NCI-H526 (cell line): ENCODE measurements around the gene ADGB.
"Not testable (repeated sequence)": the region's sequence is repeated elsewhere in the genome, so short reads cannot be mapped to it uniquely, and the experiment has no call there.

Experiments used
- DNase-seq, 2 experiments: peaks; one replicate each; lab custom pipeline; 2025; lab: John Stamatoyannopoulos, UW

The ADGB gene

DNA sequence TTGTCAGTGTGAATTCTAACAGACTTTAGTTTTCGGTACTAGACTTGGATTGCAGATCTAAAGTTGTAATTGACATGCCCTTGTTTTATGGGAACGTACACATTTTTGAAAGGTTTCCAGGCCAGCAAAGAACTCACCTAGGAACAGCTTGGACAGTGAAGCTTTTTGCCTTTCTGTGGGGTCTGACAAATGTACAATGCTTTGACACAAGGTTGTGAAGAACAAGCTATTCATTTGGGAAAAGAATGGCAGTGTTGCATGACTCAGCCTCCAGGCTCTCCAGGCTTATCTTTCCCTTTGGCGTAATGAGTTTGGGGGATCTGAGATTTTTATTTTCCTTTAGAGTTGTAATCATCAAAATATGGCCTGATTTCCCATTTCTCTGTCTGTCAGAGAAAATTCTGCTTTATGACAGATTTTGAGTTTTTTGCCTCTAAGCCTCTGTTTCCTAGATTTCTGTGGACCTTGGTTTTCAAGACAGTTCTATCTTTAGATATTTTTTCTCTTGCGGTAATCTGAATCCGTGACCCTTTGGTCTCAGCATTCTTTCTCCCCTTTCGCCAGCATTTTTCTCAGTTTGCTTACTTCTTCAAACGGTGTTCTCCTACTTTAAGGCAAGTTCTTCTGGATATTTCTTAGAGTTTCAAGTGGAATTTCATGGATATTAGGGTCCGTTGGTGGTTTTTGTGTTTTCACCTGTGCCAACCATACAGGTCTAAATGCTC is 221.0 kb downstream of the ADGB start:
- DNase-seq: no peak

DNA sequence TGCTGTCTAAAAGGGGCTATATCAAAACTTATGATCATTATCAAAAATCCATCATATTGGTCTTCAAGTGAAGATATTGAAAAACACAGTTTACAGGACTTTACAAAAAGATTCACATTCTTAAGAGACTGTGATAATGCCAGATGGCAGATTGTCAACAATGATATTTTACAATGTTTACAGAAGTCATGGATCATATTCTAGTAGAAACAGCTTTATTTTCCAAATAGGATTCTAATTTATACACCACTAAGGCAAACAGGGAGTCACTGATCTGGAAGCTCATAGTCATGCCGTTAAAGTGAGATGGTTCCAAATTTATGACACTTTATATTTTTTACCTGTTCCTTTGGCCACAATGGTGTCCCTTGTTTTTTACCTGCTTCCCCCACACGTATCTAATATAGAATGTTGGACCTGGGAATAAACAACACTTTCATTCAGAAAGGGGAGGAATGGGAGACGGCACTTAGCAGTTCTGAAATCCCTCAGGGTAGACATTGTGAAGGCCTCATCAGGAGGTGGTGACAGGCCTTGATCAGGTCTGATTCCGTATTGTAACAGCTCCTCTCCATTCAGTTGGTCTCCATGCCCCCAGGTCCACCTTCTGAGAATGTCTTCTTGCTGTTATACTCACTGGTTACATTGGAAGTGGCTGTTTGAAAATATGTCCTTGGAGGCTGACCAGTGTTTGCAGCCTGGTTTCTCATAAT is 228.6 kb downstream of the ADGB start:
- DNase-seq: no peak

DNA sequence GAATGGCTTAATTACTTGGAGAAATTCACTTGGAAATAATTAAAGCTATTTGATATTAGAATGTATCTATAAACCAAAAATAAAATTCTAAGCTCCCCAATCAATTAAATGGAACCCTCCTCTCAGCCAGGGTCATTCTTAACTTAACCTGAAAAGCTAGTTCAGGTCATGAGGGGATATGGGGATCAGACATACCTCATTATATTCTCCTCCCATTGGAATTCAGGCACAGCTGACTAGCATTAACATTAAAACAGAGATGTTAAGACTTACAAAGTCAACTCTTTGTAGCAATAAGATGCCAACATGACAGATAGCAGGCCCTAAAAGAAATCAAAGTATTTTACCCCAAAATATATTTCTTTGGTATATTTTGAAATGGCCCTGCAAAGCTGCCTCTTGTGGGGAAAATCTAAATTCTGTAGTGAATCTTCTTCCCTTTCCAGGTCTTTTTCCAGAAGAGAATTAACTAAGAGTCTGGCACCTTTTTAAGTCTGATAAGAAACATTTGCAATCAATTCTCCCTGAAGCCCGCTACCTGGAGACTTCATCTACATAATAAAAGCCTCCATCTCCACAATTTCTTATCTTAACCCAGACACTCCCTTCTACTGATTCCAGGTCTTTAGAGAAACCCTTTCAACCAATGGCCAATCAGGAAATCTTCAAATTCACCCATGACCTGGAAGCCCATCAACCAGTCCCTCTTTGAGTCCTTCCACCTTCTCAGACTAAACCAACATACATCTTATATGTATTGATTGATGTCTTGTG is 231.2 kb downstream of the ADGB start:
- no peak for DNase-seq

DNA sequence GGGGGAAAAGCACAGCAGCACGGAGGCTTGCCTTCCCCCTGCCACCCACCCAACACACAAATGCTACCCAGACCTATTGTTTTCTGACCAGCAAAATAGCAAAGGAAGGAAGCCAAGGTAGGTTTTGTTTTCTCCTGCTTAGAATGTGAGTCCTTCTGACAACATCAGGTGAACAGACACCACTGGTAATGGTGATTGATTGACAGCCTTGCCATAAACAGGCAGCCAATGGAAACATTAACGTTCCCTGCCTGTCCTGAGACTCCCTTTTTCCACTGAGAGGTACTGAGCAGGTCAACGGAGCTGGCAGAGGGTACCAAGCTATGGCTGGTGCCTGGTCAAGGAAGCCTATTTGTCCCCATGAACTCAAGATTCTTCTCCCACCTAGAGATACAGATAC is 234.4 kb downstream of the ADGB start:
- no peak for DNase-seq

DNA sequence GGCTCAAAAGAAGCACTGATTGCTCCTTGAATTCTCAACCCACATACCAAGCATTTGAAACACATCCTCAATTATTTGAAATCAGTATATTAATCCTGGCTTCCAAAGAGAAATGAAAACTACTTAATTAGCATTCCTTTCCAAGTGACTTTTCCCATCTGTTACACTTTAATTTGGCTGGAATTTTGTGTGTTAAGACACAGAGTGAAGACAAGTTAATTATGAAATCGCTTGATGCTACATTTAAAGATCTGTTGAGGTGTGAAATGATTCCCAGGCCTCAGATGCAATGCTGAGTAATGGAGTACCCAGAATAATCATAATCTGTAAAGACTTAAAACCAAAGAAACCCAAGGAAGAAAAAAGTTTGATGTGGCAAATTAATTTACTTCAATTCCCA is 241.4 kb downstream of the ADGB start:
- no peak for DNase-seq

DNA sequence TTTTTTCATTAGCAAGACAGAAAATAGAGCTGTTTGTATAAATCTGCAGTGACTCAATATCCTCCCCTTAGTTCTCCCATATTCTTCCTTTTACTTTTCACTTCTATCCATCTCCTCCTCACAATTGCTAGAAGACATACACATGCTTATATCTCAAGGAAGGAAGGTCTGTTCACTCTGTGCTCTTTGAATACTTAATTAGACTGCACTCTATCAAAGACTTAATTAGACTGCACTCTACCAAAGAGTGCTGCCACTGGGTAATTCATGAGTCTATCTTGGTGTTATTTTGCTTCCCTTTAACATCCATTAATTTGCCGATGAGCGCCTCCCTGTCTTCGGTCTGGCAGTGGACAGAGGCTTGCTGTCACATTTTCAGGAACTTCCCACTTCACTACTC is 241.9 kb downstream of the ADGB start:
- DNase-seq: no peak

DNA sequence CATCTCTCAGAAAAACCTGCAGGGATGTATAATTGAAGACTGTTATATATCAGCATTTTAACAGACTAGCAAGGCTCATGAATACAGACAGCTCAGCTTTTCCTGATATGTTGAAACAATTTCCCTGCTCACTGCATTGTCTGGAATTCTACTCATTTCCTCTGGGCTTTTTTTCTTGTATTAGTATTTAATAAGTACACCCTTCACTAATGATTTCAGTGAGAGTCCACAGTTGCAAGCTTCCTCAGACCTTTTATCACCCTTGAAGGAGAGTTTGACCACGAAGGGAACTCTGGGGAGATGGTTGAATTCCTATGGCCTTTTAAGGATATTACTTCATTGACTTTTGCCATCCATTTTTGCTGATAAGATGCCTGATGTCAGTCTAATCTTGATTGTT is 248.7 kb downstream of the ADGB start:
- DNase-seq: no peak

DNA sequence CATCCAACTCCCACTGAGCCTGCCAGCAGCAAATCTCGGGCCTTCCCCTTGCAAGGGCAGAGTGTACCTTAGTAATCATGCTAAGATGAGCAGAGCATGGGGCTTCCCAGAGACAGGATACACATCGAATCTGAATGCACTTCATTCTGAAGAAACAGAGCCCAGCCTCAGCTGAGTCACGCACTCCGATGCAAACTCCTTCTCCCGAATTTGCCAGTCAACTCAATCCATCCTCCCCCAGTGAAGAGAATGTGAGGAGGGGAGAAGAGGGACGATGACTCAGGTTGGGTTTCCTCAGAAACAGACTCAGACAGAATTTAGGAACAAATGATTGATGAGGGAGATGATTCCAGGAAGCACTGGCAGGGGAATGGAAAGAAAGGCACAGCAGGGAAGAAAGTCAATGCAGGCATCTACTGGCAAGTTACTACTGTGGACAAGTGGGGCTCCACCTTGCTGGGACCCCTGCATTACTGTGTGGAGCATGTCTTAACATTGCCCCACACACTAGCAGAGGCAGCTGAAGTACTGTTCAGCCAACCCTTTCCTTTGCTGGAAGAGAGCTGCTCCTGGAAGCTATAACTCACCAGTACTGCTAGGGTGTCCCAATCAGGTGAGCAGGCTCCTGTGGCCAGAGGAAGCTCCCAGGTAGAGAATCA is 251.6 kb downstream of the ADGB start:
- no peak for DNase-seq

DNA sequence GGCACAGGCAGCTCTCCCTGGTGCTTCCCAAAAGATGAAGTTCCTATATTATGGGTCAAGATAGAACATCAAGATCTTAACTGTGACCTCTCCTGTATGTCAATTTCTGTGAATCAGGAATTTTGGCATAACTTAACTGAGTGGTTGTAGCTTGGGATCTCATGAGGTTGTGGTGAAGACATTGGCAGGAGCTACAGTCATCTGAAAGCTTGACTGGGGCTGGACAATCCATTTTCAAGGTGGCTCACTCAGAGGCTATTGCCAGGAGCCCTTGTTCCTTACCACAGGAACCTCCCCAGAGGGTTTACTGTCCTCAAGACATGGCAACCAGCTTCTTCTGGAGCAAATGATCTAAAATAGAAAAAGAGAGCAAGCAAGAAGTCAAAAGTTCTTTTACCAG is 252.2 kb downstream of the ADGB start:
- no peak for DNase-seq

DNA sequence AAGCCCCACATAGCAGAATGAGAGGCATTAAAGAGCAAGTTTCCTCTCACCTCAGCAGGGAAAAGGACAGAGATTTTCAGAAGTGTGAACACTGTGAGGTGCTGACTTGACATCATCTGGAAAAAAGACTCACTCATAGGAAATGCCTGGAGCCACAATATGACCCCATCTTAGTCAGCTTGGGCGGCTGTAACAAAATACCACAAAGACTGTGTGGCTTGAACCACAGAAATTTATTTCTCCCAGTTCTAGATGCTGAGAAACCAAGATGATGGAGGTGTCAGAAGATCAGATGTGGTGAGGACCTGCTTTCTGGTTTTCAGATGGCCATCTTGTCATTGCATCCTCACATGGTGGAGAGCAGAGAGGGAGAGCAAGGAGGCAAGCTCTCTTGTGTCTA is 253.1 kb downstream of the ADGB start:
- no peak for DNase-seq

DNA sequence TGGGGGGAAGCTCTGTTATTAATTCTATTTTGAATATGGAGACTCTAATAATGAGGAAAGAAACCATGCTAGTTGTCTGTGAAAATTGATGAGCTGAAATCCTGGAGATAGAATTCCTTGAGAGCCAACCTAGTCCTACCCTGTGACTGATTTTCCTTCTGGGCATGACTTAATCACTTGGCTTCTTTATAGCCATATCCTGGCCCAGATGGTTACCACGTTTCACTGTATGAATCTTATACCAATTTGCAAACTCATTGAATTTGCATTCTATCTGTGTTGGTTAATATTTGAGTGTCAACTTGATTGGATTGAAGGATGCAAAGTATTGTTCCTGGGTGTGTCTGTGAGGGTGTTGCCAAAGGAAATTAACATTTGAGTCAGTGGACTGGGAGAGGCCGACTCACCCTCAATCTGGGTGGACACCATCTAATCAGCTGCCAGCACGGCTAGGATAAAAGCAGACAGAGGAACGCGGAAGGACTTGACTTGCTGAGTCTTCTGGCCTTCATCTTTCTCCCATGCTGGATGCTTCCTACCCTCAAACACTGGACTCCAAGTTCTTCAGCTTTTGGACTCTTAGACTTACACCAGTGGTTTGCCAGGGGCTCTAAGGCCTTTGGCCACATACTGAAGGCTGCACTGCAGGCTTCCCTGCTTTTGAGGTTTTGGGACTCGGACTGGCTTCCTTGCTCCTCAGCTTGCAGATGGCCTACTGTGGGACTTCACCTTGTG is 255.9 kb downstream of the ADGB start:
- not testable (repeated sequence) for DNase-seq

DNA sequence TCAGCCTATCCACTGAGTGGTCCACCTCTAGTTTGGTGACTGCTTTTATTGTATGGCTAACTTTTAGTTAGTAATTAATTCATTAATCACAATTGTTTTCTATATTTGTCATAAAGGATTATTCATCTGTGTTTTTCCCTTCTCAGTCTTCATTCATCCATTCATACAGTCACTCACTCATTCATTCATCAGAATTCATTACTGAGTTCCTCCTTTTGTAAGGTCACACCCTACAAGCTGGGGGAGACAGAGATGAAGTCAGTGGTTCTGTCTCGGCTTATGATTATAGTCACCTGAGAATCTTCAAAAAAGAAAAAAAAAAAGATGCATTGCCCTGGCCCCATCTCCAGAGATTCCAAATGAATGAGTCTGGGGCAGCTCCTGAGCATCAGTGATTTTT is 257.1 kb downstream of the ADGB start:
- DNase-seq: no peak

DNA sequence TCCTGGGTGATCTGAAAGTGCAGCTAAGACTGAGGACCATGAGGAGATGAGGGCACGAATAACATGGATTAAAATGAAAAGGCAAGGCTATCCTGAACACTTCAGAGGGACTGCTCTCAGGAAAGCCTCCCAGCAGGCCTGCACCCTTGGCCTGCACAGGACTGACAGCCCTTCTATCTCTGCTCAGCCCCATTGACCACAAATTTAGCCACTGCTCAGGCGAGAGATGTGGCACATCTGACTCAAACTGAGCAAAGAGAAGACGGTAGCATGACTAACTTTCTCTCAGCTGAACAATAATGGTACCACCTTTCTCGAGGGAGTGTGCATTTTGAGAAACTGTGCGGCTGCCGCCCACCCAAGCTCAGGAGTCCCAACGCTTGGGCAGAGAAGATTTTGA is 257.5 kb downstream of the ADGB start:
- no peak for DNase-seq

DNA sequence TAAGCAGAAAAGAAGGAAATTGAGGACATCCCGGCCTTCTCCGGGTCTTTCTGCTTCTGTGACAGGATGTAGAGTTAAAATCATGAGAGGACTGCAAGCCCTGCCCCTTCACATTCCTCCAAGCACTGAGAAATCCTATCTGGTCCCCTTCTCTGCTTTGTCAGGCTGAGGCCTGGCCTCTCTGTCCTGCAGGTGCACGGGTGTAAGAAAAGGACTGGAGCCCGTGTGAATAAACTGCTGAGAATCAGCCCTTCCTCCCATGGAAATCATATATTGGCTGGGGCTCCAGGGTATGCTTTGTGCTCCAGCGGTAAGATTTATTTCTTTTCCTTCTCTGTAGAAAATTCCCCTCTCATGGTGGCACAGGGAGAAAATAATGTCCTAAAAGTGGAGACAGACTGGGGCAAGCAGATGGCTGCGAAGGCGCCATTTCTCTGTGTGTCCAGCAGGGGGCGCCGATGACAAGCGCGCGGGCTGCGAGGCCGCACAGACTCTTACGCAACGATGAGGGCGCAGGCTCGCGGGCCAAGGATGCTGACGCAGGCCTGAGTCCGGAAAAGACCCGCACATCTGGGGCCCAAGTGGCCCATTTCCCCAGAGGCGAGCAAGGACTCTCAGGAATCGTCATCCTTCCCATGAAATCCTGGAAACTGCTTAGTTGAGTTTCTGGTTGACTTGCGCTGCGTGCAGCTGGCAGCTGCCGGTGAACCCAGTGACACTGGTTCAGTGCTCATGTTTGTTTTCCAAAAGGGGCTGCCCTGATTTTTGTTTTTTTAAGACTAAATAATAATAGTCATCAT is 258.6 kb downstream of the ADGB start:
- DNase-seq: peak; percentile 29 to 80

DNA sequence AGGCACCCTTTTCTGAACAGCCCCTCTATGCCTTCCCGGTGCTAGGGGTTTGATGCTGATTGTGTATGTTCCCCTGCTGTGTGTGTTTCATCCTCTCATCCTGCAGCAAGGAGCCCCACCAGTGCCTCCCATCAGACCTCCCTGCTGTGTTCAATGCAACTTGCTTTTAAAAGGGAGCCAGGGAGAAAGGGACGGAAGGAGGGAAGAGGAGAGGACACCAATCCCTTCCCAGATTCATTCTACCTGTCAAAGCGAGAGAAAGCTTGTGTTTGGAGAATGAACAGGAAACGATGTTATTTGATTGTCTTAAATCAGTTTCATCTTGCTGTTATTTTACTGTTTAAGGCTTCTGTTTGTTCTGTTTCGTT is 259.2 kb downstream of the ADGB start:
- peak in 1 of 2 experiments; percentile 49 for DNase-seq

DNA sequence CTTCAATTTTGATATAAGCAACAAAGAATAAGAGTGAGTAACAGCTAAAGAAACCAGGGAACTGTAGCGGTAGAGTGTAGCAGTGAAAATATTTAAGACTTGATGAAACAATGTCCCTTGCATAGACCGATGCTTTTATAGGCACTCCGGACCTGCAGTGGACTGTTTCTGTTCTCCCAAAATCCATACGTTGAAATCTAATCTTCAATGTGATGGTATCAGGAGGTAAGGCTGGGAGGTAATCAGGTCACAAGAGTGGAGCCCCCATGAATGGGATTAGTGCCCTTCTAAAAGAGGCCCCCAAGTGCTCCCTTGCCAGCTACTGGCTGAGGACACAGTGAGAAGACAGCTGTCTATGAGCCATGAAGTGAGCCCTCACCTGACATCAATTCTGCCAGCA is 260.4 kb downstream of the ADGB start:
- no peak for DNase-seq

DNA sequence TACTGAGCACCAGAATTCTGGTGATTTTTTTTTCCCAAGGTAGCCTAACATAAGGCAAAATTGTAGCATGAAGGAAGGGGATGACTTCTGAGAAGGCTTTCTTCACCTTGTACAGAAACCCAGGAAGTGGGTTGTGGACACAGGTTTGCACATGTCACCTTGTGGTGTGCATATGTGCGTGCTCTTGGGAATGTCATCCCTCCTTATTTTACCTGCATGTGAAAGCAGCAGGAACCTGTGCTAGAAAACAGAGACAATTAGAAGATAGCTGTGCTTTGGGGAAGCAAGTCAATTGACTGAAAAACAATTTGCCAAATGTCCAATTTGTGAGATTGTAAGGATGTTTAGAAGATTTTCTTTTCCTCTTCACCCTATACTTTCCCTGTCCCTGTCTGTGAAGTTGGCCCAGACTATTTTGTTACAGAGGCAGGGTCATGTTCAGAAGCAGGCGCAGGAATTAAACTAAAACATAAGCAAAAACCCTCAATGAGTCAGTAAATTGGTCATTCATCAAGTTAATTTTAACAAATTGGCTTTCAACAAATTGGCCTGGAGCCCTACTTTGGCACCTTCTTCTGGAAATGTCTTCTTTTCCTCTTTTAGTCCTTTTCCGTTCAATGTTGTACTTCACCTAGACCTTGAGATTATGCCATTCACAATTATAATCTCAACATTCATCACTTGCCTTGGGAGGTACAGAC is 261.2 kb downstream of the ADGB start:
- no peak for DNase-seq

DNA sequence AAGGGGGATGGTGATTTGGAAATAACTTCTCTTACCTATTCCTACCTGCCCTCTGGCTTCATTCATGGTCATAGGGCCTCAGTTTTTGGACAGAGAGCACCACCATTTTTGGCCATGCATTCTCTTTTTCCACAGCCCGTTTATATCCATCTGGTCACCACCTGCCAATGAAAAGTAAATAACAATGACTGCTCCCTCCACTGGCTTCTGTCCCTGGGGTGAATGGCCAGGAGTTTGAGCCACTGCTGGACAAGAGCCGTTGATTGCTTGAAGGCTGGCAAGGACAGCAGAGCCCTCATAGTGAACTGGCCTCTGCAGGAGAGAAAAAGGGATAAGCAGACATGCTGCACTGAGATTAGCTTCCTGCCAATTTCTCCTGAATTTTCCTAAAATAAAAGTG is 261.8 kb downstream of the ADGB start:
- DNase-seq: no peak

DNA sequence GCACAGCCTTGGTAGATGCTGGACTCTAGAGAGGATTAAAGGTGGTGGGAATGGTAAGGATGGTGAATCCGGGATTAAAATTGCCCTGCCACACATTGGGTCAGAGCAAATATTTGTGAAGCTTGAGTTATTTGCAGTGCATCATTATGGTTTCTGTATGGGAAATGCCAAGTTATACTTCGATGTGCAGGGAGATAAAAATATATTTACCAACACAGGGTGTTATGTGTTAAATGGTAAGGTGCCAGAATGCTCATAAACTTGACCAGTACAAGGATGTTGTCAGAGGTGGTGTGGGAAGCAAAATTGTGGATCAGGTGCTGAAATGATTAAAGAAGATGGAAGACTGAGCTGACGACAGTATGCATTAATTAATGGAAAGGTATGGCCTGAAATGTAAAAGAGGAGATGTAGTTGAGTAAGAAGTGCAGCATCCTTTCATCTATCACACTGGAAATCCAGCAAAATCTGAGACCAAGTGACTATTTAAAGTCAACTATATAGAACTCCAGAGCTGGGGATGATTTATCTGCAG is 262.3 kb downstream of the ADGB start:
- no peak for DNase-seq

DNA sequence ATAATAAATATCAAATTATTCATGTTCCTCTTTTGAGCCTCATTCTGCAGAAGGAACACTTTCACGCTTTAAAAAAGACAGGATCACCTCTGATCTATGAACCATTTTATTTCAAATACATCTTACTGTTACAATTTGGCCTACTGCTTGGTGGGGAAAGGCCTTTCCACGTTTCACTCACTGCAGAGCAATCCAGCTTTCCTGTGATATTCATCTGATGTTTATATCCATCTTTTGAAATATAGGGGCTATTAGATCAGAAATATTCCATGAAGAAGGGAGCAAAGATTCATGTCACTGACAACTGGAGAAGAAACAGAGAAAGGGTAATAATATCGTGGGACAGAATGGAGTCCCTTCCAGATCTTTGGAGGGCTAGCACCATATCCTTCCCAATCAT is 262.9 kb downstream of the ADGB start:
- DNase-seq: no peak
